Epithelial cell of alveolus of lung (primary cell): ENCODE data around the gene NFIB. TPM values are rescaled to one million over a fixed set of nuclear protein-coding genes. Genes with fewer than 3 reads are reported as not detected.

ENCODE experiments used
- total RNA-seq: library from RNA; depleted of rRNA; stranded (reverse); fragments of >200 nt; gene quantifications from 2 replicates; pipeline ENCODE4 v1.2.1, GENCODE V29; 2015

NFIB gene
- total RNA-seq = 20.4 and 25.9 TPM in 2 replicates

DNA sequence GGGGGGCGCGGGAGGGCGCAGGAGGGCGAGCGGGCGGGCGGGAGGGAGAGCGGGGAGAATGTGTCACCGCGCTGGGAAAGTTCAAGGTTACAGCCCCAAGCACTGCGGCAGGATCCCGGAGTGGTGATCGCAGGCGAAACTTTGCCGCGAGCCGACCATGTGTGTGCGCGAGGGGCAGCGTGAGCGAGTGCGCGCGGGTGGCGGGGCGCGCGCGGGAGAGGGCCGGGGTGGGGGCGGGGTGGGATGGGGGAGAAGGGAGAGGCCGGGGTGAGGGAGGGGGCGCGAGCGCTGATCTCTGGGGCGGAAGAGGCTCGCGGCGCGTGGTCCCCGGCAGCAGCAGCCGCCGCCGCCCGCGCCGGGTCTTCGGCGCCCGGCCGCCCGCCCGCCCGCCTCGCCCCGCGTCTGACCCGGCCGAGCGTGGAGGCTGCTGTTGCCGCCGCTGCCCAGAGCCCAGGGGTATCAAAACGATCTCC, at the start of gene NFIB:
Gene NFIB, minus strand, starts transcription at position 191 of the 473 bp plus-strand sequence. CDS start 630 bp downstream, outside the sequence.

